Lower lobe of right lung (tissue), 2 donors: ENCODE results near the gene CAPN14. TPM values are rescaled to one million over a fixed set of nuclear protein-coding genes. Genes with fewer than 3 reads are reported as not detected.

ENCODE experiments used
- ATAC-seq, 2 donors: fragments of 200-7000 bp; cut with Tn5 transposase; one replicate each; pipeline ENCODE4 v1.9.1; 2020 to 2022; ENCODE audit warnings: mild to moderate bottlenecking in 2 of 2, moderate library complexity in 2 of 2
- DNase-seq: peaks from one replicate; pipeline ENCODE4 v3.0.0-alpha.2; 2020
- H3K27ac ChIP-seq: fragments of 200-600 bp; one replicate; pipeline ENCODE4 v1.8.0; 2022
- H3K27me3 ChIP-seq: fragments of 200-600 bp; one replicate; pipeline ENCODE4 v1.8.0; 2022; ENCODE audit warnings: low read depth
- H3K36me3 ChIP-seq: fragments of 200-600 bp; one replicate; pipeline ENCODE4 v1.8.0; 2022; ENCODE audit warnings: mild to moderate bottlenecking
- H3K4me1 ChIP-seq: fragments of 200-600 bp; one replicate; pipeline ENCODE4 v1.8.0; 2022
- H3K4me3 ChIP-seq: fragments of 200-600 bp; one replicate; pipeline ENCODE4 v1.8.0; 2022; ENCODE audit warnings: mild to moderate bottlenecking
- H3K9me3 ChIP-seq: fragments of 200-600 bp; one replicate; pipeline ENCODE4 v1.8.0; 2022
- intact Hi-C: fragments of 100-400 bp; cut with DNase I; formaldehyde crosslinking; loops from one replicate; pipeline ENCODE4 v1.11.0; 2022
- total RNA-seq: library from RNA; stranded (reverse); fragmentation: NEBNext Ultra II Directional; extraction: Animal tissue kit (Norgen Biotek cat#: 25700); gene quantifications from one replicate; pipeline ENCODE4 v1.2.1, GENCODE V29; 2021
- TF ChIP-seq, protein P1 (sequence below): fragments of 200-600 bp; IDR thresholded peaks from one replicate; pipeline ENCODE4 v1.8.0; 2022; ENCODE audit warnings: antibody characterized with exemption, mild to moderate bottlenecking
- donor health status: DM: no; HTN: yes; CAD: no; lungs with severe emphysema.

The CAPN14 gene
- total RNA-seq, 1 donor from 2014 or later: 0.15 TPM

DNA sequence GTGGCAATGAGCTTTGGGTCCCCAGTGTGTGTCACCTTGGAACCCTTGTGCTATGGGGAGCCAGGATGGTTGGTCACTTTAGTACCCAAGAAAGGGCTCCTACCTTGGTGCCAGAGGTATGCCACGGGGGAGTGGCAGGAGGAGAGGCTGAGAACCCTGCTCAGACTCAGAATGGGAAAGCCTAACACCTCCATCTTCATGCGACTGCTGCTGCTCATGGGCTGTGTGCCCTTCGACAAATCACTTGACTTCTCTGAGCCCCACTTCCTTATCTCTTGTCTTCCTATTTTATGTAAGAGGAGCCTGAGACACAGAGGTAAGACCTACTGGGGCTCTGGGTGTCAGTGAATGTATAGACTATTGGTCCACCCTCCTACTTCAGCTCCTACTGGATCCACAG lies 41.8 kb upstream of the CAPN14 start:
- no peaks in the 10 kb centered on the region for H3K27me3 ChIP-seq
- peaks cover 18% of the 10 kb centered on the region for H3K36me3 ChIP-seq
- DNase-seq (no peak), ATAC-seq (no peak)
- intact Hi-C loops: no loop called here
- H3K9me3 ChIP-seq: no peaks in the 10 kb centered on the region
- no peaks in the 10 kb centered on the region for H3K4me1 ChIP-seq
- no peak overlapping the region for H3K27ac ChIP-seq
- H3K4me3 ChIP-seq: no peak overlapping the region
- TF ChIP-seq, protein P1, sequence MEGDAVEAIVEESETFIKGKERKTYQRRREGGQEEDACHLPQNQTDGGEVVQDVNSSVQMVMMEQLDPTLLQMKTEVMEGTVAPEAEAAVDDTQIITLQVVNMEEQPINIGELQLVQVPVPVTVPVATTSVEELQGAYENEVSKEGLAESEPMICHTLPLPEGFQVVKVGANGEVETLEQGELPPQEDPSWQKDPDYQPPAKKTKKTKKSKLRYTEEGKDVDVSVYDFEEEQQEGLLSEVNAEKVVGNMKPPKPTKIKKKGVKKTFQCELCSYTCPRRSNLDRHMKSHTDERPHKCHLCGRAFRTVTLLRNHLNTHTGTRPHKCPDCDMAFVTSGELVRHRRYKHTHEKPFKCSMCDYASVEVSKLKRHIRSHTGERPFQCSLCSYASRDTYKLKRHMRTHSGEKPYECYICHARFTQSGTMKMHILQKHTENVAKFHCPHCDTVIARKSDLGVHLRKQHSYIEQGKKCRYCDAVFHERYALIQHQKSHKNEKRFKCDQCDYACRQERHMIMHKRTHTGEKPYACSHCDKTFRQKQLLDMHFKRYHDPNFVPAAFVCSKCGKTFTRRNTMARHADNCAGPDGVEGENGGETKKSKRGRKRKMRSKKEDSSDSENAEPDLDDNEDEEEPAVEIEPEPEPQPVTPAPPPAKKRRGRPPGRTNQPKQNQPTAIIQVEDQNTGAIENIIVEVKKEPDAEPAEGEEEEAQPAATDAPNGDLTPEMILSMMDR: no peak

DNA sequence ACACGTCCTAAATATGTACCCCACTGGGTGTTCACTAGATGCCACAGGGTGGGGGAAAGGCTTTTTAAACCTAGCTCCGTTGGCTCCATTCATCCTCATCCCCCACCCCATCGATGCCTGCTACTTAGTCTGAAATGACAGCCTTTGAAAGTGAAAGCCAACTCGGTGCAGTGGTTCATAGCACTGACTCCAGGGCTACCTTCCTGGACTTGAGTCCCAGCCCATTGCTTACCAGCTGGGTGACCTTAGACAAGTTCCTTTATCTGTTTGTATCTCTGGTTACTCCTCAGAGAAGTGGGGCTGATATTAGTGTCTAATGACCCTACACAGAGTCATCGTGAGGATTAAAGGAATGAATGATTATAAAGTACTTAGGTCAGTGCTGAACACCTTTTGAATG lies 41.0 kb upstream of the CAPN14 start:
- Histone ChIP-seq H3K9me3 (no peaks in the 10 kb centered on the region), H3K4me3 (no peak overlapping the region), H3K36me3 (peaks cover 18% of the 10 kb centered on the region), H3K27me3 (no peaks in the 10 kb centered on the region), H3K4me1 (no peaks in the 10 kb centered on the region), H3K27ac (no peak overlapping the region)
- no peak for ATAC-seq
- TF ChIP-seq, protein P1: no peak
- intact Hi-C loops: no loop called here
- no peak for DNase-seq

DNA sequence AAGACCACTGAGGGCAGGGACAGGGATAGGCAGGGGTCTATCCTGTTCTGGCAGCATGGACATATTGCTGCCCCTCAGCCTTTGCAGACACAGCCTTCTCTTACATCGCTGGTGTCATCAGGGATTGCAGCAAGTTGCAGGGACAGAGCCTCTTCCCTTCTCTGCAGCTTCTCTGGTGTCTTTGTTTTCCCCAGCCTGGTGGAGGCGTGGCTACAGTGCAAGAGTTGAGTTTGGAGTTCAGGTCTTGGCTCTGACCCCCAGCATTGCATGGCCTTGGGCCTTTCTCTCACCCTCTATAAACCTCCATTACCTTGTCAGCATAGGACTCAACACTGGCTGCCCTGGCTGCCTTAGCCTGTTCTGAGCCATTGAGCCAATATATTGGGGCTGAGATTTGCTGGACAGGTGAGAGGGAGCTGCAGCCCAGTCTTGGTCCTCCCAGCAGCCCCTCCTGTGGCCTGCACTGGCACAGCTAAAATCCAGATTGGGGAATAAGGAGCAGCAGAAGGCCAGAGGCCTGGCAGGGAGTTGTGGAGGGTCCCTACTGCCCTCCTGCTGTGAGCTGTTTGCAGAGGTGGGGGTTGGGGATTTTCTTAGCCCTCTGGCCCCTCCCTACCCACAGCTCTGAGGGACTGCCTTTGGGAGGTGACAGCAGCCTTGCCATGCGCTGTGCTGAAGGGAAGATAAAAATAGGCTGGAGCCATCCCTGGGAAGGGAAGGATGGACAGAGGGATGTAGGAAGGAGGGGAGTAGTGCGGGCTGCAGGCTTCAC lies 39.5 kb upstream of the CAPN14 start:
- H3K4me1 ChIP-seq: no peaks in the 10 kb centered on the region
- DNase-seq: no peak
- H3K36me3 ChIP-seq: peaks cover 10% of the 10 kb centered on the region
- no peaks in the 10 kb centered on the region for H3K9me3 ChIP-seq
- no peak overlapping the region for H3K27ac ChIP-seq
- intact Hi-C loops: no loop called here
- ATAC-seq: no peak
- H3K4me3 ChIP-seq: no peak overlapping the region
- no peaks in the 10 kb centered on the region for H3K27me3 ChIP-seq
- TF ChIP-seq, protein P1: no peak

DNA sequence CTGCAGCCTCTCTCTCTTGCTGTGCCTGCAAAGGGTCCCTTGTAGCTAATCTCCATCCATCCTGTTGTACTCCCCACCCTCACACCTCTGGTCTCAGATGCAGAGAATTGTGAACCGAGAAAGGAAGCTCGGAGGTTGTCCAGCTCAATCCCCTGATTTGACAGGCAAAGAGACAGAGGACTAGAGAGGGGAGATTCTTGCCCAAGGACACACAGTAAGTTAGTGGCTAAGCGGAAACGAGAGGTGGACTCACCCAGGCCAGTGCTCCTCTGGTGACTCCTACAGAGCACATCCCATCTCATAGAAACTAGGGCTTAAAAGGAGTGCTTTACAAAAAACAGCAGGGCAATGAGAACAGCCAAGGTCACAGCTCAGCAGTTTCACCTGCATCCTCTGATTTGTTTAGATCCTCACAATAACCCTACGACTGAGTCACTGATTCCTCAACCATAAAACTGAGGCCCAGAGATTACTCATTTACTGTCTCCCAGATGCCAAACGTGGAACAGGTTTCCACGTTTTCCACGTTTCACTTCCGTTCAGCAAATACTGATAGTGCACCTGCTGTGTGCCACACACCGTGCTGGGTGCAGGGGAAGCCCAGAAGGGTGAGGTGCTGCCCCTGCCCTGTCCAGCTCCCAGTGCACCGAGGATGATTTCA lies 38.7 kb upstream of the CAPN14 start:
- H3K4me3 ChIP-seq: no peak overlapping the region
- peaks cover 4% of the 10 kb centered on the region for H3K36me3 ChIP-seq
- ATAC-seq: no peak
- TF ChIP-seq, protein P1: no peak
- no peaks in the 10 kb centered on the region for H3K27me3 ChIP-seq
- DNase-seq: no peak
- intact Hi-C loops: no loop called here
- H3K4me1 ChIP-seq: no peaks in the 10 kb centered on the region
- H3K9me3 ChIP-seq: no peaks in the 10 kb centered on the region
- no peak overlapping the region for H3K27ac ChIP-seq

DNA sequence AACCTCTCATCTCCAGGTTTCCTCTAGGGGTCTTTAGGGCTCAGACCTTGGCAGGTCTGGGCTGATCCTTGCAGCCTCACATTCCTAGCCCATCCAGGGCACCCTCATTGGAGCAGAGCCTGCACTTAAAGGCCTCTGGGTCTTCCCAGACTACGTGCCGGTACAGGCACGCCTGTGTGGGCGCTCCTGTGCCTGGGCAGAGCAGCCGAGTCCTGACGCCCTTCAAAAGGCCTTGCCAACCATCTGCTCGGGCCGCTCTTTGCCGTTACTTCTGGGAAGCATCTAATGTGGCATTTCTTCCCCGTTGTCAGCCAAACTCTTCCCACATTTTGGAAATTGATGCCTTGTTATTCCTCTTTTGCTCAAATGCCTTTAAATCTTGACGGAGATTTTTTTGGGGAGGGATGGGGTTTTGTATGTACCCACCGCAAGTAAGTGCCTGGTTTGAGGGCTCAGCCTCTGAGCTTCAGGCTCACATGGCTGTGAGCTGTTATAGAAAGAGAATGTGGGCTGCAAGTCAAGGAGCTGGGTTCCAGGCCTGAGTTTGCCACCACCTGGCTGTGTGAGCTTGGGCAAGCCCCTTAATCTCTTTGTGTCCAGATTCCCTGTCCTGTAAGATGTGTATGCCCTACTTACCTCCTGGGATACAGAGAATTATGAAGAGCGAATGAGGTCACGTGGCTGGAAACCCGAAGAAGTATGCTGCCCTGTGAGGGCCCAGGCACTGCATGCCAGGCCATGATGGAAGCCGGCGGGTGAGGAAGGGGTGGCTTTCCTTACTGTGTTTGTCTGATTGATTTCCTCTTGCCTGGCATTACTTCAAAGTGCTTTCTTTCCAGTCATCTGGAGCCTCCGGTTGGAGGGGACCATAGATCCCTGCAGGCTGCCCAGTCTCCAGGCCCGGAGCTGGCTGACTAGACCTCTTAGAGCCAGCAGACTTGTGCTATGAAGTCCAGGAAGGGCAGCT lies 37.2 kb upstream of the CAPN14 start:
- TF ChIP-seq, protein P1: no peak
- peaks cover 3% of the 10 kb centered on the region for H3K36me3 ChIP-seq
- no peak overlapping the region for H3K4me3 ChIP-seq
- ATAC-seq (no peak), DNase-seq (no peak)
- no peaks in the 10 kb centered on the region for H3K9me3 ChIP-seq
- H3K27me3 ChIP-seq: no peaks in the 10 kb centered on the region
- H3K4me1 ChIP-seq: no peaks in the 10 kb centered on the region
- intact Hi-C loops: no loop called here
- H3K27ac ChIP-seq: no peak overlapping the region
